ENCODE measurements around the gene LARP4. TPM values are rescaled to one million over a fixed set of nuclear protein-coding genes. Genes with fewer than 3 reads are reported as not detected.

The LARP4 gene
- total and polyA plus RNA-seq, 9 of the 15 experiments (the other 6 are each of a cell fraction or from before 2014, with no cell fraction given) = 31.6 to 84.5 (median 52.4) TPM

DNA sequence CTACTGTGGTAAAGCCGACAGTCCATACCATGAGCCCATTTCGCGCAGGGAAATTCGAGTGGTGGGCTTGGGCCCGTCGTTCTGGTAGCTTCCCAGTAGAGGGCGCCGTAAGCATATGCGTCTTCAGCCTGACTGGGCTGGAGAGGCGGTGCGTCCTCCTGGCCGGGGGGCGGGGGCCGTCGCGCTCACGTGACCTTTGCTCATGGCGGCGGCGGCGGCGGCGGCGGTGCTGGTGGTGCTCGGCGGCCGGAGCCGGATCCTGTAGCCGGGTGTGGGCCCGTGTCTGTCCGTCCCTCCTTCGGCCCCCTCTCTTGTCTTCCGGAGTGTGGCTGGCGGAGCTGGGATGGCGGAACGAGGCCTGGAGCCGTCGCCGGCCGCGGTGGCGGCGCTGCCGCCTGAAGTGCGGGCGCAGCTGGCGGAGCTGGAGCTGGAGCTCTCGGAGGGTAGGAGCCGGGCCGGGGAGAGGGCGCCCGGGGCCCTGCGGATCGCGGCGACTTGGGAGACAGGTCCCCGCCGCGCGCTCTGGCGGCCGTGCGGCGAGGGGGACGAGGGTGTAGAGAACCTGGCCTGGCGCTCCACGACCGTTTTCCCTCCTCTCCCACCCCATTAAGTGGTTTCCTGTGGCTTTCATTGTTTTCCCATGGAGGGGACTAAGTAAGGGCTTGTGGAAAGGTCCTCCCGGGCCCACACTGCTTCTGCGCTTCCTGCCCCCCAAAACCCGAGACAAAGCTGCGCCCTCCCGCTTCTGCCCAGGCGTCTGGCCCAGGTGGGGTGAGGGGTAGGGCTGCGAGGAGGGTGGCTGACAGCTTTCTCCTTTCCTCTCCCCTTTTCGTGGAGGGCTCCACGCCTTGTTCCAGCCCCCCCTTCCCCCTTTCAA lies 104.4 kb downstream of the LARP4 start, which contains the start of gene DIP2B (continued):
- TF ChIP-seq RCOR1 (IDR thresholded peaks at IDR 0.05; ENCODE audit: borderline replicate concordance in 1 of 2, low read depth in 2 of 2, low read length in 2 of 2) = peak in 1 of 2 experiments; percentile 55; a peak in 1 of 4 replicates
- no peak for TF ChIP-seq SMARCE1 (IDR thresholded peaks at IDR 0.05)
- TF ChIP-seq CREB3L1 (IDR thresholded peaks at IDR 0.05; ENCODE audit: borderline replicate concordance, low read depth) = peak; percentile 52; the same call in 1 of the 2 replicates
- TF ChIP-seq KDM4B (IDR thresholded peaks at IDR 0.05; ENCODE audit: borderline replicate concordance in 2 of 2, low read depth in 1 of 2) = 0 out of 4 replicates have a peak, but pooled peaks of 1 of the 2 experiments have one; percentile 72
- TF ChIP-seq DMBX1 (CRISPR knock-in tag; IDR thresholded peaks at IDR 0.05; ENCODE audit: borderline replicate concordance) = peak; percentile 33; the same call in 1 of the 2 replicates
- TF ChIP-seq GATA2 (CRISPR knock-in tag; IDR thresholded peaks at IDR 0.05) = no peak
- peak; percentile 58 for TF ChIP-seq JUND (IDR thresholded peaks at IDR 0.05; ENCODE audit: borderline replicate concordance, low read depth, low read length)
- TF ChIP-seq JUND (tag; IDR thresholded peaks at IDR 0.05; ENCODE audit: borderline replicate concordance, low read depth, low read length) = no peak; the same call in 2 of the 3 replicates
- TF ChIP-seq HNRNPLL (IDR thresholded peaks at IDR 0.05; ENCODE audit: low read depth, low read length, poor library complexity, severe bottlenecking) = peak; percentile 83
- TF ChIP-seq, protein P1, sequence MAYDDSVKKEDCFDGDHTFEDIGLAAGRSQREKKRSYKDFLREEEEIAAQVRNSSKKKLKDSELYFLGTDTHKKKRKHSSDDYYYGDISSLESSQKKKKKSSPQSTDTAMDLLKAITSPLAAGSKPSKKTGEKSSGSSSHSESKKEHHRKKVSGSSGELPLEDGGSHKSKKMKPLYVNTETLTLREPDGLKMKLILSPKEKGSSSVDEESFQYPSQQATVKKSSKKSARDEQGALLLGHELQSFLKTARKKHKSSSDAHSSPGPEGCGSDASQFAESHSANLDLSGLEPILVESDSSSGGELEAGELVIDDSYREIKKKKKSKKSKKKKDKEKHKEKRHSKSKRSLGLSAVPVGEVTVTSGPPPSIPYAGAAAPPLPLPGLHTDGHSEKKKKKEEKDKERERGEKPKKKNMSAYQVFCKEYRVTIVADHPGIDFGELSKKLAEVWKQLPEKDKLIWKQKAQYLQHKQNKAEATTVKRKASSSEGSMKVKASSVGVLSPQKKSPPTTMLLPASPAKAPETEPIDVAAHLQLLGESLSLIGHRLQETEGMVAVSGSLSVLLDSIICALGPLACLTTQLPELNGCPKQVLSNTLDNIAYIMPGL (CRISPR knock-in tag; IDR thresholded peaks at IDR 0.05) = 0 out of 2 replicates have a peak, but pooled peaks have one; percentile 52
- TF ChIP-seq ASH1L (IDR thresholded peaks at IDR 0.05; ENCODE audit: borderline replicate concordance, low read depth, partially characterized antibody) = no peak
- TF ChIP-seq CBX3 (IDR thresholded peaks at IDR 0.05; ENCODE audit: borderline replicate concordance in 1 of 2, low read length in 2 of 2) = 0 out of 3 replicates have a peak, but pooled peaks of 1 of the 2 experiments have one; percentile 59
- peak; percentile 96 for TF ChIP-seq POLR2G (IDR thresholded peaks at IDR 0.05; ENCODE audit: low read depth, low read length)
- peak; percentile 87 to 88; a peak in 3 of 4 replicates for TF ChIP-seq UBTF (IDR thresholded peaks at IDR 0.05; ENCODE audit: borderline replicate concordance in 1 of 2, low read depth in 2 of 2, low read length in 2 of 2)
- peak; percentile 55; the same call in 1 of the 2 replicates for TF ChIP-seq ZKSCAN1 (IDR thresholded peaks at IDR 0.05; ENCODE audit: low read depth, low read length)
- peak; percentile 49 to 89 (median 87) for TF ChIP-seq YY1 (IDR thresholded peaks at IDR 0.05; ENCODE audit: borderline replicate concordance in 1 of 3, control insufficient read depth in 1 of 3, extremely low read depth in 1 of 3, insufficient read depth in 3 of 3, insufficient read length in 1 of 3, insufficient replicate concordance in 2 of 3, low read depth in 1 of 3, low read length in 2 of 3)
